WI38 (cell line): ENCODE measurements around the gene ANKHD1.

Source experiments
- H3K4me3 ChIP-seq: 2 replicates; pipeline ENCODE4 v1.5.1; 2011; ENCODE audit warnings: low read depth, mild to moderate bottlenecking, control low read depth, low read length
- TF ChIP-seq, protein P1 (sequence below): IDR thresholded peaks from 2 replicates; pipeline ENCODE4 v1.5.1; 2012; ENCODE audit warnings: low read depth, mild to moderate bottlenecking, control low read depth, low read length

The ANKHD1 gene

DNA sequence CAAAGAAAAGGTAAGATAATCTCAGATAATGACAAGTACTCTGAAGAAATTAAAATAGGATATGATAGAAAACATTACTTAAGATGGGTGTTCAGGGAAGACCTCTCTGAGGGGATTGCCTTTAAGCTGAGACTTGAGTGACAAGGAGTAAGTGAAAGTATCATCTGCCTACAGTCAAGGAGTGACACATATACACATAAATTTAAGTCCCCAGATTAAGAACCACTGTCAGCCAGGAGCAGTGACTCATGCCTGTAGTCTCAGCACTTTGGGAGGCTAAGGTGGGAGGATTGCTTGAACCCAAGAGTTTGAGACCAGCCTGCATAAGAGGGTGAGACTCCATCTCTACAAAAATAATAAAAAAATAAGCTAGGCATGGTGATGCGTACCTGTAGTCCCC lies 19.7 kb upstream of the ANKHD1 start:
- TF ChIP-seq, protein P1, sequence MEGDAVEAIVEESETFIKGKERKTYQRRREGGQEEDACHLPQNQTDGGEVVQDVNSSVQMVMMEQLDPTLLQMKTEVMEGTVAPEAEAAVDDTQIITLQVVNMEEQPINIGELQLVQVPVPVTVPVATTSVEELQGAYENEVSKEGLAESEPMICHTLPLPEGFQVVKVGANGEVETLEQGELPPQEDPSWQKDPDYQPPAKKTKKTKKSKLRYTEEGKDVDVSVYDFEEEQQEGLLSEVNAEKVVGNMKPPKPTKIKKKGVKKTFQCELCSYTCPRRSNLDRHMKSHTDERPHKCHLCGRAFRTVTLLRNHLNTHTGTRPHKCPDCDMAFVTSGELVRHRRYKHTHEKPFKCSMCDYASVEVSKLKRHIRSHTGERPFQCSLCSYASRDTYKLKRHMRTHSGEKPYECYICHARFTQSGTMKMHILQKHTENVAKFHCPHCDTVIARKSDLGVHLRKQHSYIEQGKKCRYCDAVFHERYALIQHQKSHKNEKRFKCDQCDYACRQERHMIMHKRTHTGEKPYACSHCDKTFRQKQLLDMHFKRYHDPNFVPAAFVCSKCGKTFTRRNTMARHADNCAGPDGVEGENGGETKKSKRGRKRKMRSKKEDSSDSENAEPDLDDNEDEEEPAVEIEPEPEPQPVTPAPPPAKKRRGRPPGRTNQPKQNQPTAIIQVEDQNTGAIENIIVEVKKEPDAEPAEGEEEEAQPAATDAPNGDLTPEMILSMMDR, result no peak
- no peak overlapping the region for H3K4me3 ChIP-seq

DNA sequence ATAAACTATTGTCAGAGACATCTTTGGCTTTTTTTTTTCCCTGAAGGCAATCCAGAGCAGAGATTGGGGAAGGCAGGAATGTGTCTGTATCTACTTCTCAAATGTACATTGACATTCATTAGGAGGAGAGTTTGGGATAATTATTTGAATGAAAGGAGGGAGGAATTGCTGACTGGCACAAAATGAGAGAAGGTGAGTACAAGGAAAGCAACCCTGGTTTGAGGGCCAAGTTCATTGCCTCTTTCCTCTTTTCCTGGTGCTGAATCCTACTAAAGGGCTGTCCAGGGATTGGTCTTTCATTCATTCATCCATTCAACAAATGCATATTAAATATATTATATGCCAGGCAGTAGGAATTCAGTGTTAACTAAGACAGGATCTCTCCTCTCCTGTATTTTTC lies 18.8 kb upstream of the ANKHD1 start:
- TF ChIP-seq, protein P1, result no peak
- no peak overlapping the region for H3K4me3 ChIP-seq

DNA sequence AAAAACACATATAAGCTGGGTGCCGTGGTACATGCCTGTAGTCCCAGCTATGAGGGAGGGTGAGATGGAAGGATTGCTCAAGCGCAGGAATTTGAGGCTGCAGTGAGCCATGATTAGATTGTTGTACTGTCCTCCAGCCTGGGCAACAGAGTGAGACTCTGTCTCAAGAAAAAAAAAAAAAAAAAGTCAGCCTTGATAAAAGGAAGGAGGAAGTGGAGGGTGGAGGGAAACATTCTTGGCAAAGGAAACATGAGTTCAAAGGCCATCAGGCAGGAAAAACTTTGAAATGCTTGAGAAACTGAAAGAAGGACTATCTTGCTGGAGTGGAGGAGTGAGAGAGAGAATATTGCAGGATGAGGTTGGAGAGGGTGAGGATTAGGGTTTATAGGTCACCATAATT lies 18.3 kb upstream of the ANKHD1 start:
- H3K4me3 ChIP-seq, result no peak overlapping the region

DNA sequence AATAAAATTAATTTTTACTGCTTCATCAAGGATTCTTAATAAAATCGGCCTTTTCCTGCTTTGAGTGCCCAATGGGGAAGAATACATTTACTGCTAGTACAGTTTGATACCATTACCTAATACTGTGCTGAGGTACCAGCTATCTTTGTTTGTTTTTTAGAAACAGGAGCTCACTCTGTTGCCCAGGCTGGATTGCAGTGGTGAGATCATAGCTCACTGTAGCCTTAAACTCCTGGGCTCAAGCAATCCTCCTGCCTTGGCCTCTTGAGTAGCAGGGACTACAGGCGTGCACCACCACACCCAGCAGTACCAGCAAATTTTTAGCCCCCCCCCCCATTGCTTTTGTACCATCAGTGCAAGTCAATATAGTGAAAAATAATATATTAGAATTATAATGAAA lies 13.6 kb upstream of the ANKHD1 start:
- TF ChIP-seq, protein P1, result no peak
- H3K4me3 ChIP-seq, result no peak overlapping the region

More for the DNA sequence above, 18.3 kb upstream of the ANKHD1 start:
- TF ChIP-seq, protein P1, result no peak

DNA sequence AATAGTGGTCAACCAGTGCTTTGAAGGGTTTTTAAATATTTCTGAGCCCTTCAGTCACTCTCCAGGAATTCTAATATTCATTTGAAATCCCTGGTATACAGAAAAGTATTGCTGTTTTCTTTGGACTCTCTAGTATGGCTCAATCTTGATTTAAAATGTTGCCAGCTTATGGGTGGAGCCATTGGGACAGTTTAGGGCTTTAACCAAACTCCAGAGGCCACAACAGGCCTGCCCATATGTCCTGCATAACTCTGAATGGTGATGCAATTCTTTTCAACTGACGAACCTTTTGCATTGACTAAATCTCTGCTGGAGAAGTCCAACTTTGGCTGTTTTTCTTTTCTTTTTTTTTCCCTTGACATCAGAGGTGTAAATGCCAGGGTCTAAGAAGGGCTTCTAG lies 10.3 kb upstream of the ANKHD1 start:
- H3K4me3 ChIP-seq, result no peak overlapping the region
- TF ChIP-seq, protein P1, result no peak

DNA sequence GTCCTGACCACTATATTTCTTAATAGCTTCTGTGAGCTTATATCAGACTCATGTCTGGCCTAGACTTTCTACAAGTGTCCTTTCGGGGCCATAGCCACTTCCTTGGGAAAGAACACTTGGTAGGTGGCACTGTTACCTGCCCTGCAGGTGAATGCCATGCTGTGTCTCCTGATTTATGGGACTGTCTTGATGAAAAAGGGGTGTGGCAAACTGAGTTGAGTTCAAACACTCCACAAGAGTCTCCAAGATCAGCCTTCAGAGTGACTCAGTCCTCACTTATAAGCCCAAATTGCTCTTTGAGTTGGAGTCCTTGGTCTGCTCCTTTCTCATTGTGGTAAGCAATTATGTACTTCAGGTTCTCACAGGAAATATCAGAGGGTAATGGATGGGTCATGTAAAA lies 9.9 kb upstream of the ANKHD1 start:
- TF ChIP-seq, protein P1, result no peak
- no peak overlapping the region for H3K4me3 ChIP-seq

DNA sequence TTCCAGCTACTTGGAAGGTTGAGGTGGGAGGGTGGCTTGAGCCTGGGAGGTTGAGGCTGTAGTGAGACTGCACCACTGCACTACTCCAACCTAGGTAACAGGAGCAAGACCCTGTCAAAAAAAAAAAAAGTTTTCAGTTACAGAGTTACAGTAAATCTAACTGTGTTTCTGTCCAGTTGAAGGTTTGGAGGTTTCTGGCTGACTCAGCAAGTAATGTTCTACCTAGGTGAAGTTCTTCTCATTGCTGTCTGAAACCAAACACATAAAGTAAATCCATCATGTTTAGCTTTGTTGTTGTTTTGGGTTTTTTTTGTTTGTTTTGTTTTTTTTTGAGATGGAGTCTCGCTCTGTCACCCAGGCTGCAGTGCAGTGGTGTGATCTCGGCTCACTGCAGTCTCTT lies 7.9 kb upstream of the ANKHD1 start:
- H3K4me3 ChIP-seq, result no peak overlapping the region
- TF ChIP-seq, protein P1, result no peak
